ENCODE measurements around the gene BMP3.

DNA sequence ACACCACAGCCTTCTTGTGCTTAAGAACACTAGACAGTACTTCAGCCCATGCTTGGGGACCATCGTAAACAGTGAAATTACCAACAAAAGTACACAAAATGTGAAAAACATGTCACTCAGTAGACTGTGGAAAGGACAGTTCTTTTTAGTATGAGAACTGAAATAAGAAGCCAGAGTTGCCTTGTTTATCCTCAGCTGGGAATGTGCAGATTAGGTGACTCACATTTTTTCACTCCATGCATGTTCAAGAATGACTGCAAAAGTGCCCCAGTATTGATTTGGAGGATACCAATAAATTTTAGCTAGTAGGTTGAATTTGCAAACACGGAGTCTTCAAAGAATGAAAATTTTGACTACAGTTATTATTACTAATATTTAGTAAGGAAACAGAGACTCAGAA is 23.1 kb upstream of the BMP3 start:
- no peak for TF ChIP-seq TAF1 (IDR thresholded peaks at IDR 0.05; ENCODE audit: low read depth, low read length)
- no peak for TF ChIP-seq POLR2AphosphoS5 (IDR thresholded peaks at IDR 0.05; ENCODE audit: low read depth, low read length)
- TF ChIP-seq POLR2A (IDR thresholded peaks at IDR 0.05; ENCODE audit: low read depth, low read length) = no peak
- TF ChIP-seq SPI1 (IDR thresholded peaks at IDR 0.05; ENCODE audit: low read depth, low read length) = no peak
- TF ChIP-seq PAX5 (IDR thresholded peaks at IDR 0.05; ENCODE audit: insufficient read depth, low read length, severe bottlenecking) = no peak
- TF ChIP-seq POU2F2 (IDR thresholded peaks at IDR 0.05; ENCODE audit: low read depth, low read length) = no peak
